ENCODE data around the gene NACC2. TPM values are rescaled to one million over a fixed set of nuclear protein-coding genes. Genes with fewer than 3 reads are reported as not detected.

NACC2 gene
- total and polyA plus RNA-seq, 2 of the 8 experiments (the other 6 are each of a cell fraction or from before 2014, with no cell fraction given), result 8.3 to 14.0 TPM

DNA sequence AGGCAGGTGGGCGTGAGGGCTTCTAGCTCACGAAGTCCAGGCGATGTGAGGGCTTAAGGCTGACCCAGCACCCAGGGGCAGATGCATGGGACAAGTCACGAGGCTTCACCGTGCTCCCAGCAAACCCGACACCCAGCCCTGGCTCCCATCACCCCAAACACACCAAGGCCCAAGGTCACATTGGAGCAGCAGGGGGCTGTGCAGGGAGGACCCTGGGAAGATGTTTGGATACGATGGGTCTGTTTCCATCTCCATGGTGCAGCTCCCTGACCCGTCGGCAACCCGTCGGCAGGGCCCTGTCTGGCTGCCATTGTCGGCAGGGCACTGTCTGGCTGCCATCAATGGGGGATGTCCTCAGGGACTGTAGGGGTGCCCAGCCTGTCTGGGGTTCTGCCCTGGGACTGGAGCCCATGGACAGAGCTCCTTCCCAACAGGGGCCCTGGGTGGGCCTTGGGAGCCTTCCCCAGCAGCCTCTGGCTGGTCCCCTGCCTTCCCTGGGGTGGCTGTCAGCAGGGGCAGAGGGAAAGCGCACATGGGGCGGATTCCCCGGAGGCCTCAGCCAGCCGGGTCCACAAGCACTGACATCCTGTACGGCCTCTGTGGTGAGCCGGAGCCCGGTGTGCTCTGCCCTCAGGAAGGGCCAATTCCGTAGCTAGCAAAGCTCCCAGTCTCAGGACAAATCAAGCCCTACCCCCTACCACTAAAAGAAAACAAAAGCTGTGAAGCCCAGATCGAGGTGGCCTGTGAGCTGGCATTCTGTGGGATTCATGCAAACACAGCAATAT is 47.1 kb downstream of the NACC2 start (continued):
- TF ChIP-seq CBX8 (IDR thresholded peaks at IDR 0.05; ENCODE audit: borderline replicate concordance, low read depth, low read length), result no peak
- no peak for TF ChIP-seq YY1 (IDR thresholded peaks at IDR 0.05; ENCODE audit: low read depth, low read length)
- TF ChIP-seq TEAD4 (IDR thresholded peaks at IDR 0.05; ENCODE audit: low read depth, low read length), result no peak
- TF ChIP-seq EGR1 (IDR thresholded peaks at IDR 0.05; ENCODE audit: borderline replicate concordance, low read depth, low read length), result no peak
